GM12878 (cell line): ENCODE measurements around the gene ARAP3.

Source experiments
- HDGF ChIP-seq: fragments of 450-650 bp; IDR thresholded peaks from 2 replicates; pipeline ENCODE4 v1.6.1; 2016; ENCODE audit warnings: antibody characterized with exemption
- NFYB ChIP-seq: IDR thresholded peaks from 2 replicates; pipeline ENCODE4 v1.6.1; 2011; ENCODE audit warnings: low read depth, mild to moderate bottlenecking, low read length, improper control_type of control experiment, moderate library complexity; ENCODE audit not compliant: insufficient read depth
- POLR2A ChIP-seq: IDR thresholded peaks from 2 replicates; pipeline ENCODE4 v1.6.1; 2011; ENCODE audit warnings: low read depth, mild to moderate bottlenecking, low read length
- SREBF1 ChIP-seq: IDR thresholded peaks from 2 replicates; pipeline ENCODE4 v1.6.1; 2012; ENCODE audit warnings: mild to moderate bottlenecking, low read length
- ZNF24 ChIP-seq: fragments of 450-650 bp; IDR thresholded peaks from 2 replicates; pipeline ENCODE4 v1.6.1; 2017; ENCODE audit warnings: antibody characterized with exemption, mild to moderate bottlenecking
- TF ChIP-seq, protein P1 (sequence below), 3 experiments: IDR thresholded peaks in 2 of 3; conservative IDR thresholded peaks in 1 of 3; 2 replicates each; pipeline ENCODE4 v1.5.1; 2011; ENCODE audit warnings: low read depth in 3 of 3, low read length in 3 of 3, mild to moderate bottlenecking in 3 of 3, control low read depth in 2 of 3, moderate library complexity in 2 of 3, inconsistent platforms in 1 of 3, mixed read lengths in 1 of 3; ENCODE audit not compliant: control insufficient read depth in 2 of 3, insufficient read depth in 1 of 3; ENCODE audit errors: extremely low read depth in 1 of 3

DNA sequence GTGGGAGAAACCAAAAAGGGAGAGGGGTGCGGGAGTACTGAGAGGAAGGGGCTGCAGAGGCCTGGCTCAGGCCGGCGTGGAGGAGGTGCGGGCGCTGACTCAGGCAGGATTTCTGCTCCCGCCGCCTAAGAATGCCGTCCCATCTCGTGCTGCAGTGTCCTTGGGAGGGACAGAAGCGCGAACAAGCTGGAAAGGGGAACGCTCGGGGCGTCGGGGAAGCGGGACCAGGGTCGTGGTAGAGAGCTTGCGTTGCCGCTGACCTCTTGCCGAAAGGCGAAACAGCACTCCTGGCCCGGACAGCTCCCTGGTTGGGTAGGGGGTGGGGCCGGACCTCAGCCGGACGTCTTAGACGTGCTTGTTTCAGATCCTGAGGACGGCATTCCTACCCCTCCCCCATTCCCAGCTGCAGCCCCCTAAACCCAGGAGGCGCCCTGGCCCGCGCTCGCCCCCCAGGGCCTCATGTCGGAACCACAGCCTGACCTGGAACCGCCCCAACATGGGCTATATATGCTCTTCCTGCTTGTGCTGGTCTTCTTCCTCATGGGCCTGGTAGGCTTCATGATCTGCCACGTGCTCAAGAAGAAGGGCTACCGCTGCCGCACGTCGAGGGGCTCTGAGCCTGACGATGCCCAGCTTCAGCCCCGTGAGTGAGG lies 44.1 kb downstream of the ARAP3 start:
- TF ChIP-seq, protein P1, sequence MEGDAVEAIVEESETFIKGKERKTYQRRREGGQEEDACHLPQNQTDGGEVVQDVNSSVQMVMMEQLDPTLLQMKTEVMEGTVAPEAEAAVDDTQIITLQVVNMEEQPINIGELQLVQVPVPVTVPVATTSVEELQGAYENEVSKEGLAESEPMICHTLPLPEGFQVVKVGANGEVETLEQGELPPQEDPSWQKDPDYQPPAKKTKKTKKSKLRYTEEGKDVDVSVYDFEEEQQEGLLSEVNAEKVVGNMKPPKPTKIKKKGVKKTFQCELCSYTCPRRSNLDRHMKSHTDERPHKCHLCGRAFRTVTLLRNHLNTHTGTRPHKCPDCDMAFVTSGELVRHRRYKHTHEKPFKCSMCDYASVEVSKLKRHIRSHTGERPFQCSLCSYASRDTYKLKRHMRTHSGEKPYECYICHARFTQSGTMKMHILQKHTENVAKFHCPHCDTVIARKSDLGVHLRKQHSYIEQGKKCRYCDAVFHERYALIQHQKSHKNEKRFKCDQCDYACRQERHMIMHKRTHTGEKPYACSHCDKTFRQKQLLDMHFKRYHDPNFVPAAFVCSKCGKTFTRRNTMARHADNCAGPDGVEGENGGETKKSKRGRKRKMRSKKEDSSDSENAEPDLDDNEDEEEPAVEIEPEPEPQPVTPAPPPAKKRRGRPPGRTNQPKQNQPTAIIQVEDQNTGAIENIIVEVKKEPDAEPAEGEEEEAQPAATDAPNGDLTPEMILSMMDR (IDR thresholded peaks at IDR 0.05 in 2 of 3, conservative IDR thresholded peaks at IDR 0.05 in 1 of 3; ENCODE audit: control insufficient read depth in 2 of 3, extremely low read depth in 1 of 3, insufficient read depth in 1 of 3, low read depth in 3 of 3, low read length in 3 of 3) = peak; percentile 45 to 64 (median 57)
- TF ChIP-seq POLR2A (0 out of 2 replicates have a peak, but pooled peaks have one; percentile 54), HDGF (no peak), SREBF1 (no peak), ZNF24 (no peak), NFYB (no peak)
